Bone marrow (tissue), 2 donors: ENCODE data around the gene TIMM10.

Experiments
- DNase-seq, 2 donors: peaks; one replicate each; lab custom pipeline; 2025; lab: John Stamatoyannopoulos, UW

Gene TIMM10, protein sequence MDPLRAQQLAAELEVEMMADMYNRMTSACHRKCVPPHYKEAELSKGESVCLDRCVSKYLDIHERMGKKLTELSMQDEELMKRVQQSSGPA

DNA sequence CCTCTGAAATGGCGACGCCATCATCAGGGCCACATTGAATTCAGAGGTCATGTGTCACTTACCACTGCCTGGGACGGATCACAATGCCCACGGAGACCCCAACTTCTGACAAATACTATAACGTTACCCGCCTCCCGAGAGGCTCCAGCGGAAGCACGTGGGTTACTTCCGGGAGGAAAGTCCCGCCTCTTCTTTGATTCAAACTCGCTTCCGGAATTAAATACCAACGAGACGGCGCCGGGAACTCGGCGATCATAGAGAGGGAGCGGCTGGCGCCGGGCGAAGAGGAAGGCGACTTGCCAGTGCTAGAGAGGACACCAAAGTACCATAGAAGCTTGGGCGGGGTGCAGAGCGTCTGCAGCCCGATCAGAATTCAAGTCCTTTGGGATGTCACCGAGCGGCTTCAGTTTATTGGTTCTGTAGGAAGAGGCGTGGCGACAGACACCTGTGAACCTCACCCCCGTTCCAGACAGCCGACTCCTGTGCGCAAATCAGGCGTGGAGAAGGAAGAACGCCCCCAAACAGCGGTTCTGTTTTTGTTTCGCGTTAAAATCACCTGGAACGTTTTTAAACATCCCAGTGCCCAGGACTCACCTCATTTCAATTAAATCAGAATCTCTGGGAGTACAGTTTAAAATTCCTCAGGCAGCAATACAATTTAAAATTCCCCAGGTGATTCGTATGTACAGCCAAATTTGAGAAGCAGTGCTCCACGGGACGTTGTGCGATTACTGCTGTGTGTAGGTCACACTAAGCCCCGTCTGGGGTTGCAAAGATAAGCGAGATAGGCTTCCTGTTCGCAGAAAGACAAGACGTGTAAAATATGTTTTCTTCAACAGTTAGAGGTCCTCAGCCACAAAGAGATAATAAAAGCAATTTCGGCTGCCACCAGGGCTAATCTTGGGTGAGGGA lies at the start of gene TIMM10:
Gene TIMM10, minus strand, starts transcription at position 159 of the 912 bp plus-strand sequence. CDS start 565 bp downstream, outside the sequence.
- DNase-seq, result peak; percentile 68 to 95

DNA sequence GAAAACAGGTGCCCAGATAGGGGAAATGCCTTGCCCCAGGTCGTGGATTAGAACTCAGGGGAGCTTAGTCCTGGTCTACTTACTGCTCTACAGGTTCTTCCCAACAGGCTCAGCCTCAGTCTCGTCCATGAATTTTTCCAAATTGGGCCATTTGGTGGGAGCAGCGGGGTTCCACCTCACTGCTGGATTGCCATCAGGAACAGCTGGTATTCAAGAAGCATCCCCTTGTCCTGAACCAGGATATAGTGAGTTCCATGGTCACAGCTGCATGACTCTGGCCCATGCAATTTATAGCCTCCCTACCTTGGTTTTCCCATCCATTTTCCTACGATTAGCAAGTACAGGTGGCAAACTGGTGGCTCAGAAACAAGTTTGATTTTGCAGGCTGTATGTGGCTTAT lies 43.5 kb upstream of the TIMM10 start:
- no peak for DNase-seq

DNA sequence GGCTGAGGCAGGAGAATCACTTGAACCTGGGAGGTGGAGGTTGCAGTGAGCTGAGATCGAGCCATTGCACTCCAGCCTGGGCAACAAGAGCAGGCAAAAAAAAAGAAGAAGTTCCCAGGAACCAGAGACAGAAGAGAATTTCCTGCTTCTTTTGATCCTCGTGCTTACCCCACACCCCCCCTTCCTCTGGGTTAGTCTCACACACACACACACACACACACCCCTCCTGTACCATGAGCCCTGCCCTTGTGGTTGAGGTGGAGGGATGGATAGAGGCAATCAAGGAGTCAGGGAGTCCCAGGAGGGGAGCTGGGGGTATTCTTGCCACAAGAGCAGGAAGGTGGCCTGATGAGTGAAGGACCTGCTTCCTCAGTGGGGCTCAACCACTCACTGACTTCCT lies 41.1 kb upstream of the TIMM10 start:
- peak in 1 of 2 donors; percentile 69 for DNase-seq

DNA sequence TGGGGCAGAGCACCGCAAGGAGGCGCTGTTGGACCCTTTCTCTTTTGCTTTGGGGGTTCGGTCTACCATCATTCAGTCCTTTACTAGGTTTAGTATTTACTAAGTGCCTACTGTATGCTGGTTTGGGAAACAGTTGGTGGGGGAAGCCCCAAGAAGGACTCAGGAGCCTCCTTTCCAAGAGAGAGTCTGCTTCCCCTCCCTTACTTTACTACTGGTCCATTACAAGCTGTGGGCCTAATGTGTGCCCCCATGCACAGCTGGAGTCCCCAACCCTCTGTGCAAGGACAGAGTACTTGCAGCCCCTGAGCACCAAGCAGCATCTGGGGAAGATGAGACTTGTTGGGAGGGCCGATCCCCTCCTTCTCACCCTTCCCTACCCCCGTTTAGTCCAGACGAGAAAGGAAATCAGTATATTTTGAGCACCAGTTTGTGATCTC lies 37.8 kb upstream of the TIMM10 start:
- DNase-seq, result peak in 1 of 2 donors; percentile 70

DNA sequence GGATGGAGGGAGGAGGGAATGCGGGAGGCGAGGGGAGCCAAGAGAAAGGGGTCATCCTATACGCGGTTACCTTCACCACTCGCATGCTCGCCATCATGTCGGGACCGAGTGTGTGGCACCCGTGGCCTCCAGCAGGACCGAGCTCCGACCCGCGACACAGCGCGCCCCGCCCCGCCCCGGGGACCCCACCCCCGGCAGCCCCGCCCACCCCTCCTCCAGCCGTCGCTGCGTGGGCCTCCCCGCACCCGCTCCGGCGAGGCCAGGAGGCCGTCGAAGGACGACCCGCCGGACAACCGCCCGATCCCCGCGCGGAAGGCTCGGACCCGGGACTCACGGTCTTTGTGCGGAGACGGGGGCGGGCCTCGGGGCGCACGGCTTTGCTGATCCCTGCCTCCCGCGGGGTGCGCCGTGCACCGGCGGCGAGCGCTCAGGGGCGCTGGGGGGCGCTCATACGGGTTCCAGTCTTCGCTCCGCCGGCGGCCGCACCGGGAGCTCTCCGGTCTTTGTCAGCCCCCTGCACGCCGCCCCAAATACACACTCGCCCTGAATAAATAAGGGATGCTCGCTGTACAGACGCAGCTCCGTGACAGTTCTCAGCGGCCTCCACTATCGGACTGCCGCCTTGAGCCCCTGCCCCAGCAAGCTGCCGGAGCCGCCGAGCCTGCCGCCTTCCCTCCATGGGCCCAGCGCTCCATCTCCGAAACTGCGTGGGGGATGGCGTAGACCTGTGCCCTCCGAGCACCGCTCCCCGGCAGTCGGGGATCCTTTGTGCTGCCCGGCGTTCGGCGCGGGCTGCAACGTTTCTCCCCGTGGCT lies 37.2 kb upstream of the TIMM10 start, which contains the start of gene UBE2L6:
Gene UBE2L6, minus strand, starts transcription at position 158 of the 815 bp plus-strand sequence. Its CDS starts 61 bp downstream, at position 97.
- DNase-seq, result peak; percentile 15 to 65

DNA sequence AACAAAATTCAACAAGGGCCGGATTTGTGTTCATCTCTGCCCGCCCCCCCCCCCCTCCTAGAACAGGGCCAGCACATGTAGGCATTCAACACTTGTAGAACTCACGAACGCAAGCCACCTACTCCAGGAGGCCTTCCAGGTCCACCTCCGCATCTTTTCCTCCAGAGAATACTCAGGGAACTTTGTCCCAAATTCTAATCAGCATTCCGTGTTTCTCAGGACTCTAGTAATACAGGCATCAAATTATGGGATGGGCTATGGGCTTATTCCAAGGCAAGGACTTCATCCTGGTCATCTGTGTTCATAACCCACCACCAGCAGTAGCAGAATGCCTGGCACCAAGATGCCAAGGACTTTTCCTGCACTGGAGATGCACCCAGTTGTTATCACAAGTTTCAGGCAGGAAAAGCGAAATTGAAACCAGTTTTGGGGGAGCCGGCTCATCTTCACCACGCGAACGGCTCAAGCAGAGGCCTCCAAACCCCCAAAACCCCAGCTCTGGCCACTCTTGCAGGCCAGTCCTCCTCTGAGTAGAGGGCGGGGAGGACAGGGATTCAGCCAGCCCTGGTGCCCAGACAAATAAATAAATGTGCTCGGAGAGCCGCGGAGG lies 36.5 kb upstream of the TIMM10 start:
- DNase-seq, result no peak

DNA sequence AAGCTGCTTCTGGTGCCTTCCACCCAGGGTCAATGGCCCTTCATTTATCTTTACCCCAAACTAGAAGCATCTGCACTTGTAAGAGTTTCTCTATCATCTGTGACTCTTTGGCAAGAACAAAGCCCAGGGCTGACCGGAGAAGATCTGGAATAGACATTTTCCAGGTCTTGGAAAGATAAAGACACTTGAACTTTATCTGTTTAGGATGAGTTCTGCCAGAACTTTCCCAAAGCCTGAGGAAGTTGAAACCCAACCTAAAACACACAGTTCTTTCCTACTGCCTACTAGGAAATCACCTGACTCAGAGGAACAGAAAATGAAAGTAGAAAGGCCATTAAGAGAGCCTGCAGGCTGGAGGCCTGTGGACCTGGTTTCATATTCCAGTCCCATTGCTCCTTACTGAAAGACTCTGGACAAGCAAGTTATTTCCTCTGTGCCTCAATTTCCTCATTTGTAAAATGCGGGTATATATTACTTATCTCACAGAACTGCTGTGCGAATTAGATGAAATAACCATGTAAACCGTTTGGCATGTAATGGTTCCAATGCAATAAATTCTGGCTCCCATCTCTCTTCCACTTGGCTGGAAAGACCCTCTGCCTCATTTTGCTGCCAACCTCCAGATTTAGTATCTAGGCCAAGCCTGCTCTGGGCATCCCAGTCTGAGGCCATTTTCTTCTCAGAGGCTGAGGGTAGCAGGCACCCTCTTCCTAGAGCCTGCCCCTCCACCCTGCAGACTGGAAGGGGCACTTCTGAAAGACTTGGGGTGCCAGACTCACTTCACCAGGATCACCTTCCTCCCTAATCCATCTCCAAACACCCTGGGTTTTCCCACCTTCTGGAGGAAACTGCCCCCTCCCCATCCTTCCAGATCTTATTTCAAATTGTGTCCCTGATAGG lies 35.7 kb upstream of the TIMM10 start:
- peak in 1 of 2 donors; percentile 59 for DNase-seq

DNA sequence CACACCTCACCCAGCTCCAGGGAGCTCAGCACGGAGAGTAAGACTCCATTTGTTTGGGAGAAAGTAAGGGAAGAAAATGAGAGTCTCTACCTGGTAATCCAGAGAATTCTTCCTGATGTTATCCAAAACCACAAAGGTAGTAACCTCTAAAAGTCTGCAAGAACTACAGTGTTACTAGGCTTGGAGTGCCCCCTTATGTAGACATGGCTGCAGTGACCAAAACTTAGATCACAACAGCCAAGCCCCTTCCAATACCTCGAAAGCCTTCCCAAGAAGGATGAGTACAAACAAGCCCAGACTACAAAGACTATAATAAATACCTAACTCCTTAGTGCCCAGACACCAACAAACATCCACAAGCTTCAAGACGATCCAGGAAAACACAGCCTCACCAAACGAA lies 32.0 kb upstream of the TIMM10 start:
- no peak for DNase-seq

DNA sequence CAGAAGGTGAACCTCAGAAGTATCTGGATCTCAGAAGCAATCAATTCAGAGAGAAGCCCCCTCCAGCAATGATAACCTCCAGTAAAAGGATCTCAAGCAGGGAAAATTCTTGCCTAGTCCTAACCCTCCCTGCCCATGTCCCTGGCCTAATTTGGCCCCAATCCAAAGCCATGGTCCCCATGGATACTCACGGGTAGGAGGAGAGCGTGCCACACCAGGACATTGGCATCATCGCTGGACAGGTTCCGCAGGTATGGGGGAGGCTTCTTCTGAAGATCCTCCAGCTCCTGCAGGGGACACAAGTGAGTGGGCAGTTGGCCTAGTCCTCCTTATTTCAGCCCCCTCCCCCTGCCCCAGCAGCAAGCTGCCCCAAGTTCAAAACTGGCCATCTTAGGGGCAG lies 29.6 kb upstream of the TIMM10 start:
- DNase-seq, result no peak

DNA sequence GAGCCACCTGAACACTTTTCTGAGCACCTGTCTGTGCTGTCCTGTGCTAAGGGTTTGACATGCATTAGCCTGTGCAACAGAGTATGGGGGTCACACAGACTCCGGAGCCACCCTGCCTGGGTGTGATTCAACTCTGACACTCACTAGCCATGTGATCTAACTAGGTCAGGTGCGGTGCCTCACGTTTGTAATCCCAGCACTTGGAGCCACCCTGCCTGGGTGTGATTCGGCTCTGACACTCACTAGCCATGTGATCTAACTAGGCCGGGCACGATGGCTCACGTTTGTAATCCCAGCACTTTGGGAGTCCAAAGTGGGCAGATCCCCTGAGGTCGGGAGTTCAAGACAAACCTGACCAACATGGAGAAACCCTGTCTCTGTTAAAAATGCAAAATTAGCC lies 25.5 kb upstream of the TIMM10 start:
- no peak for DNase-seq

DNA sequence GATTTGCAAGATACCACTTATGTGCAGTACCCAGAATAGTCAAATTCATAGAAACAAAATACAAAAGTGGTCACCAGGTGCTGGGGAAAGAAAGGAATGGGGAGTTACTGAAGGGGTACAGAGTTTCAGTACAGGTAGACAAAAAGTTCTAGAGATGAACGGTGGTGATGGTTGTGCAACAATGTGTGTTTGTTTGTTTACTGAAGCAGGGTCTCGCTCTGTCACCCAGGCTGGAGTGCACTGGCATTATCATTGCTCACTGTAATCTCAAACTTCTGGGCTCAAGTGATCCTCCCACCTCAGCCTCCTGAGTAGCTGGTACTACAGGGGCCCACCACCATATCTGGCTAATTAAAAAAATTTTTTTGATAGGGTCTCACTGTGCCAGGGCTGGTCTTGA lies 24.8 kb upstream of the TIMM10 start:
- DNase-seq, result no peak

DNA sequence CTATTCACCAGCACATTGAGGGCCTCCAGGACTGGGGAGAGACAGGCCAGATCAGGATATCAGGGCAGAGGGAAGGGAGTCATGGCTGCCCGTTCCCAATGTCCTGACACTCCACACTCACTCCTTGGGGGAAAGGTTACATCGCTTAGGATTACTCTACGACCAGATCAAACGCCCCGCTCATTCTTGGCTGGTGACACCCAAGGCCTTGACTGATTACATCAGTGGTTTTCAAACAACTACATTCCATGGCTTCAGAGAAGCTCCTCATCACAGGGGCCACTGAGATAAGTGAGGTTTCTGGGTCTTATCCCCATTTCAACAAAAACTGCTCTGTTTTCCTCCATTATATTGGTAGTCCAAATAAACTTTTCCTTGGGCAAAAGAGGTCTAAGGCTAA lies 21.9 kb upstream of the TIMM10 start:
- no peak for DNase-seq

DNA sequence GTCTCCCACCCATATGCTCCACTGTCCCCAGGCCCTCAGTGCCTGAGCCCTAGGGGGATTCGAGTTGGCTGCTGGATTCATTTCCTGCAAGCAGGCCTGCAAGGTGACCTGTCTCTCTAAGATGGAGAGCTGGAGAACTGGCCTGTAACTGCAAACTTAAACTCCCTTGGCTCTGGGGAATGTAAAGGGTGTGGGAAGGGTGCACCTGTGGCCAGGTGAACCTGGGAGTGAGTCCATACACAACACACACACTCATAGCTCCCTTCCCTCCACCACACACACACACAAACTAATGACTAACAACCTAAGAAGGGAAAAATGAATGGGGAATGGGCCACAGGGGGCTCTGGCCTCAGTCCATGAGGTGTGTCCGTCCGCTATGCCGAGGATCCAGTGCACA lies 21.4 kb upstream of the TIMM10 start:
- no peak for DNase-seq

DNA sequence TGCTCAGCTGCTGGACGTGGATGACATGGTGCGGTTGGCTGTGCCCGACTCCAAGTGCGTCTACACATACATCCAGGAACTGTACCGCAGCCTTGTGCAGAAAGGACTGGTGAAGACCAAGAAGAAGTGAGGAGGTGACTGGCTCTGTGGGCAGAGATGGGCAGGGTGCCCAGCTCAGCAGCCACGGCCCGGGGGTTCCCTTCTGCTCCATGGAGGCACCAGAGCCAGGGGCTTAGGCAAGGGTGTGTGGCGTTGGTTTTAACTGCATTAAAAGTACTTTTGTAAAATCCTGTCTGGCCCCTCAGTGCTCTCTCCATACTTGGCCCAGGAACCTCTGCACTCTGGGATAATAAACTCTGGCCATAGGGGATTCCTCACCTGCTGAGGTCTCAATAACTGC lies 19.4 kb upstream of the TIMM10 start:
- DNase-seq, result no peak

DNA sequence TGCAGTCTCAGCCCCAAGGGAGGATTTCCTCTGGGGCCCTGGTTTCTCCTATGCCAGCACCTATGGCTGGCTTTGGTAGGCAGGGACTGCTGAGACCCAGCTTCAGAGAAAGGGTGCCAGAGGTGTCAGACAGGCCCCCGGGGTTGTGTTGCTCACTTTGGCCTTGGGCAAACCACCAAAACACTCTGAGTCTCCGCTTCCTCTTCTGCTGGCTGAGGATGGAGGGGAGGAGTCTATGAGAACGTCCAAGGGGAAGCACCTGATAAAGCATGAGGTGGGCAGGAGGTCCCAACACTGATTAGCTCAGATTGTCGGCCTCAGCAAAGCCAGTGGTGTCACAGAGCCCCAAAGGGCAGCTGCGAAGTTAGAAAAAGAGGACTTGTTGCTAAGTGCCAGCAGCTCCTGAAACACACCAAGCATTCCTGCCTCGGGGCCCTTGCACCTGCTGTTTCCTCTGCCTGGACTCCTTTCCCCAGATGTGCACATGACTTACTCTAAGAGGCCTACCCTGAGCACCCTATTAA lies 17.4 kb upstream of the TIMM10 start:
- no peak for DNase-seq

DNA sequence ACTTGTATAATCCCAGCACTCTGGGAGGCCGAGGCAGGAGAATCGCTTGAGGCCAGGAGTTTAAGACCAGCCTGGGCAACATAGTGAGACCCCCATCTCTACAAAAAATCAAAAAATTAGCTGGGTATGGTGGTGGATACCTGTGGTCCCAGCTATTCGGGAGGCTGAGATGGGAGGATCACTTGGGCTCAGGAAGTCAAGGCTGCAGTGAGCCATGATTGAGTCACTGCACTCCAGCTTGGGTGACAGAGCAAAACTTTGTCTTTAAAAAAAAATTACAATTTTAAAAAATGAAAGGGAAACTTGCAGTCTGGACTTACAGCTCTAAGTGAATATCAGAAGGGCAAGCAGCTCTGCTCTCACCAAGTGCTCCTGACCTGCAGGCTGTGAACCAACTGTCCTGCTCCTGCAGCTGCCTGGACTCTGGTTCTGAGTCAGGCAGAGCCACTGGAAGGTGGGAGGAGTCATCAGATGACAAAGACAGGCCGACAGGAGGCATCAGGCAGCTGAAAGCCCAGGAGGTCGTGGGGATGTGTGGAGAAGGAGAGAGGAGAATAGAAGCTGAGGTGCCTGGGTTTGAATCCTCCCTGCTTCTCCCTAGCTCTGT lies 16.4 kb upstream of the TIMM10 start:
- peak in 1 of 2 donors; percentile 13 for DNase-seq

DNA sequence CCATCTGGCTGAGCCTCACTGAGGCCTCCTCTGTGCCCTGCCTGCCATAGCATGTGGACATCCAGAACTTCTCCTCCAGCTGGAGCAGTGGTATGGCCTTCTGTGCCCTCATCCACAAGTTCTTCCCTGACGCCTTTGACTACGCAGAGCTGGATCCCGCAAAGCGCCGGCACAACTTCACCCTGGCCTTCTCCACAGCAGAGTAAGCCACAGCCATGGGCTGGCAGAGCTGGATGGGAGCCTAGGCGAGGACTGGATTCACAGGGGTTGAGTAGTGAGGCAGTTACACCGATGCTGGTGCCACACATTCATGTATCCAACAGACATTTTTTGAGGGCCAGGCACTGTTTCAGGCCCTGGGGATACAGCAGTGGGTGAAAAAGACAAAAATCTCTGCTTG lies 15.9 kb upstream of the TIMM10 start:
- no peak for DNase-seq

DNA sequence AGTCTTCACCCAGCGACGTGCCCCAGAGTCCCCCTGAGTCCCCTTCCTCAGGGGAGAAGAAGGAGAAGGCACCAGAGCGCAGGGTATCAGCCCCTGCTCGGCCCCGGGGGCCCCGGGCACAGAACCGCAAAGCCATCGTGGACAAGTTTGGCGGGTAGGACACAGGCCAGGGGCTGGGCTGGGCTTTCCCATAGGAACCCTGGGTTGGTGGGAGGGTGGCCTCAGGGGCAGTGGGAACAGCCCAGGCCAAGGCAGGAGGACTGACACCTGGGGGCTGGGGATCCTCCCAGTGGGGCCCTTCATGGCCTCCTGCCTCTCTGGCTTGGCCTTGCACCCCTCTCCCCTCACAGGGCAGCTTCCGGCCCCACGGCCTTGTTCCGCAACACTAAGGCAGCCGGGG lies 15.3 kb upstream of the TIMM10 start:
- no peak for DNase-seq

DNA sequence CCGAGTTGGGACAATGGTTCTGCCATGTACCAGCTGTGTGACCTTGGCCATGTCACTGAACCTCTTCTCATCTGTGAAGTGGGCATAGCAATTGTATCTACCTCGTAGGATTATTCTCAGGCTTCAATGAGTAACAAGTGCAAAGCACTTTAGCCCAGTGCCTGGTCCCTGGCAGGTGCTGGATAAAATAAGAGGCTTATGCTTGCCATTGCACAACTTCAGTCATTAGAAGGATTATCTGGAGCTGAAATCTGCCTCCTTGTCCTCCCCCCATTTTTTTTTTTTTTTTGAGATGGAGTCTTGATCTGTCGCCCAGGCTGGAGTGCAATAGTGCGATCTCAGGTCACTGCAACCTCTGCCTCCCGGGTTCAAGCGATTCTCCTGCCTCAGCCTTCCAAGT lies 14.0 kb upstream of the TIMM10 start:
- no peak for DNase-seq

DNA sequence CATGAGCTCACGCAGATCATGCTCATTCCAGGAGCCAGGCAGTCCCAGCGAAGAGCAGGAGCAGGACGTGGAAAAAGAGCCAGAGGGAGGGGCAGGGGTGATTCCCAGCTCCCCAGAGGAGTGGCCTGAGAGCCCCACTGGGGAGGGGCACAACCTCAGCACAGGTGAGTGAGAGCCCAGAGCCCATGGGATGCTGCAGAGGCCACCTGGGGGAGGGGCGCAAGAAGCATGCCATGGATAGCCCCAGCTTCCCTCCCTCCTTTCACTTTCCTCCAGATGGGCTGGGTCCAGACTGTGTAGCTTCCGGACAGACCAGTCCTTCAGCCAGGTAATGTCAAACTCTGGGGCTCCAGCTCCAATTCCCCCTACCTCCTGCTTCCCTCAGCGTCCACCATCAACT lies 13.0 kb upstream of the TIMM10 start:
- no peak for DNase-seq
